ENCODE measurements around the gene MTURN. TPM values are rescaled to one million over a fixed set of nuclear protein-coding genes. Genes with fewer than 3 reads are reported as not detected.

The MTURN gene
- total and polyA plus RNA-seq, 10 of the 15 experiments (the other 5 are each of a cell fraction or from before 2014, with no cell fraction given): 0.52 to 5.0 (median 3.3) TPM

DNA sequence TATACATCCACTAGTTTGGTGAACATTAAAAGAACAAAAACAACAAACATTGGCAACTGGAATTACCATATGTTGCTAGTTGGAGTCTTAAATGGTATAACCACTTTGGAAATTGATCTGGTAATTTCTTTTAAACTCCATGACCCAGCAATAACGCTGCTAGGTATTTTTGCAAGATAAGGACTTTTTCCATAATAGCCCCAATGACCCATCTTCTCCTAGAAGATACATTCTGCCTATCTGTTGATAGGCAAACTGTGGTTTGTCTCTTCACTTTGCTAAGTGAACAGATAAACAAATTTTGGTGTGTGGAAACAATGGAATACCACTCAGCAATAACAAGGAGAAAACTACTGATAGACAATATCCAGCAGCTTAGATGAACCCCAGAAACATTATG, 30.6 kb upstream of the MTURN start:
- intact Hi-C loops (cut with micrococcal nuclease; ENCODE audit: unreplicated experiment) (no loop called here), in situ Hi-C loops (cut with MboI) (no loop called here)
- RAD21 ChIA-PET (ENCODE audit: unreplicated experiment): no interaction called here
- Histone ChIP-seq H2AFZ (ENCODE audit: control insufficient read depth, low read depth, low read length) (no peak overlapping the region), H3K4me2 (ENCODE audit: control insufficient read depth, insufficient read depth) (no peak overlapping the region), H3K9me3 (replicated peaks; ENCODE audit: control insufficient read depth, insufficient read depth, low read length) (no peaks in the 10 kb centered on the region; the same call in 1 of the 3 replicates), H3K27me3 (replicated peaks in 1 of 2; ENCODE audit: control insufficient read depth in 2 of 2, insufficient read depth in 2 of 2, low read length in 1 of 2) (no peaks in the 10 kb centered on the region), H3K4me3 (no peak overlapping the region), H3K36me3 (ENCODE audit: control insufficient read depth in 2 of 2, insufficient read depth in 2 of 2, low read length in 1 of 2) (no peaks in the 10 kb centered on the region), H4K20me1 (ENCODE audit: control insufficient read depth, insufficient read depth) (no peaks in the 10 kb centered on the region), H3K27ac (ENCODE audit: control insufficient read depth, insufficient read depth) (no peak overlapping the region), H3K4me1 (ENCODE audit: control insufficient read depth, insufficient read depth, low read length) (no peaks in the 10 kb centered on the region), H3K79me2 (ENCODE audit: control insufficient read depth, insufficient read depth, low read length) (no peaks in the 10 kb centered on the region), H3K9ac (ENCODE audit: control insufficient read depth, insufficient read depth, low read length) (no peak overlapping the region)
- POLR2A ChIA-PET: no interaction called here
- SMC1A ChIA-PET (ENCODE audit: uncharacterized antibody, unreplicated experiment): interaction anchor here (0.7 kb wide), 1 partner anchor 15 kb away, joined by 3 read pairs; no protein-coding TSS in a partner anchor
- DNase-seq (ENCODE audit: low read depth, low spot score) (no peak), ATAC-seq (no peak), FAIRE-seq (no peak)
- CTCF ChIA-PET: interaction anchor here (1.1 kb wide), 1 partner anchor 445 kb away, joined by 4 read pairs; no protein-coding TSS in a partner anchor
- WGBS (ENCODE audit: insufficient coverage, insufficient replicate concordance, low lambda C conversion rate, missing lambda C conversion rate): 83% methylated on average over 1 of the region's 1 CpG
- no TSS peak for BruUV-seq (replicated peaks)
- TF ChIP-seq, protein P1, sequence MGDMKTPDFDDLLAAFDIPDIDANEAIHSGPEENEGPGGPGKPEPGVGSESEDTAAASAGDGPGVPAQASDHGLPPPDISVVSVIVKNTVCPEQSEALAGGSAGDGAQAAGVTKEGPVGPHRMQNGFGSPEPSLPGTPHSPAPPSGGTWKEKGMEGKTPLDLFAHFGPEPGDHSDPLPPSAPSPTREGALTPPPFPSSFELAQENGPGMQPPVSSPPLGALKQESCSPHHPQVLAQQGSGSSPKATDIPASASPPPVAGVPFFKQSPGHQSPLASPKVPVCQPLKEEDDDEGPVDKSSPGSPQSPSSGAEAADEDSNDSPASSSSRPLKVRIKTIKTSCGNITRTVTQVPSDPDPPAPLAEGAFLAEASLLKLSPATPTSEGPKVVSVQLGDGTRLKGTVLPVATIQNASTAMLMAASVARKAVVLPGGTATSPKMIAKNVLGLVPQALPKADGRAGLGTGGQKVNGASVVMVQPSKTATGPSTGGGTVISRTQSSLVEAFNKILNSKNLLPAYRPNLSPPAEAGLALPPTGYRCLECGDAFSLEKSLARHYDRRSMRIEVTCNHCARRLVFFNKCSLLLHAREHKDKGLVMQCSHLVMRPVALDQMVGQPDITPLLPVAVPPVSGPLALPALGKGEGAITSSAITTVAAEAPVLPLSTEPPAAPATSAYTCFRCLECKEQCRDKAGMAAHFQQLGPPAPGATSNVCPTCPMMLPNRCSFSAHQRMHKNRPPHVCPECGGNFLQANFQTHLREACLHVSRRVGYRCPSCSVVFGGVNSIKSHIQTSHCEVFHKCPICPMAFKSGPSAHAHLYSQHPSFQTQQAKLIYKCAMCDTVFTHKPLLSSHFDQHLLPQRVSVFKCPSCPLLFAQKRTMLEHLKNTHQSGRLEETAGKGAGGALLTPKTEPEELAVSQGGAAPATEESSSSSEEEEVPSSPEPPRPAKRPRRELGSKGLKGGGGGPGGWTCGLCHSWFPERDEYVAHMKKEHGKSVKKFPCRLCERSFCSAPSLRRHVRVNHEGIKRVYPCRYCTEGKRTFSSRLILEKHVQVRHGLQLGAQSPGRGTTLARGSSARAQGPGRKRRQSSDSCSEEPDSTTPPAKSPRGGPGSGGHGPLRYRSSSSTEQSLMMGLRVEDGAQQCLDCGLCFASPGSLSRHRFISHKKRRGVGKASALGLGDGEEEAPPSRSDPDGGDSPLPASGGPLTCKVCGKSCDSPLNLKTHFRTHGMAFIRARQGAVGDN (IDR thresholded peaks at IDR 0.05): no peak
- no peak for TF ChIP-seq RBBP5 (conservative IDR thresholded peaks at IDR 0.05)
- TF ChIP-seq, protein P2, sequence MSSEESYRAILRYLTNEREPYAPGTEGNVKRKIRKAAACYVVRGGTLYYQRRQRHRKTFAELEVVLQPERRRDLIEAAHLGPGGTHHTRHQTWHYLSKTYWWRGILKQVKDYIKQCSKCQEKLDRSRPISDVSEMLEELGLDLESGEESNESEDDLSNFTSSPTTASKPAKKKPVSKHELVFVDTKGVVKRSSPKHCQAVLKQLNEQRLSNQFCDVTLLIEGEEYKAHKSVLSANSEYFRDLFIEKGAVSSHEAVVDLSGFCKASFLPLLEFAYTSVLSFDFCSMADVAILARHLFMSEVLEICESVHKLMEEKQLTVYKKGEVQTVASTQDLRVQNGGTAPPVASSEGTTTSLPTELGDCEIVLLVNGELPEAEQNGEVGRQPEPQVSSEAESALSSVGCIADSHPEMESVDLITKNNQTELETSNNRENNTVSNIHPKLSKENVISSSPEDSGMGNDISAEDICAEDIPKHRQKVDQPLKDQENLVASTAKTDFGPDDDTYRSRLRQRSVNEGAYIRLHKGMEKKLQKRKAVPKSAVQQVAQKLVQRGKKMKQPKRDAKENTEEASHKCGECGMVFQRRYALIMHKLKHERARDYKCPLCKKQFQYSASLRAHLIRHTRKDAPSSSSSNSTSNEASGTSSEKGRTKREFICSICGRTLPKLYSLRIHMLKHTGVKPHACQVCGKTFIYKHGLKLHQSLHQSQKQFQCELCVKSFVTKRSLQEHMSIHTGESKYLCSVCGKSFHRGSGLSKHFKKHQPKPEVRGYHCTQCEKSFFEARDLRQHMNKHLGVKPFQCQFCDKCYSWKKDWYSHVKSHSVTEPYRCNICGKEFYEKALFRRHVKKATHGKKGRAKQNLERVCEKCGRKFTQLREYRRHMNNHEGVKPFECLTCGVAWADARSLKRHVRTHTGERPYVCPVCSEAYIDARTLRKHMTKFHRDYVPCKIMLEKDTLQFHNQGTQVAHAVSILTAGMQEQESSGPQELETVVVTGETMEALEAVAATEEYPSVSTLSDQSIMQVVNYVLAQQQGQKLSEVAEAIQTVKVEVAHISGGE (CRISPR knock-in tag; IDR thresholded peaks at IDR 0.05): no peak

Data from GM12878 (cell line).